Measurements from ENCODE around the gene GOLIM4.

Gene GOLIM4

DNA sequence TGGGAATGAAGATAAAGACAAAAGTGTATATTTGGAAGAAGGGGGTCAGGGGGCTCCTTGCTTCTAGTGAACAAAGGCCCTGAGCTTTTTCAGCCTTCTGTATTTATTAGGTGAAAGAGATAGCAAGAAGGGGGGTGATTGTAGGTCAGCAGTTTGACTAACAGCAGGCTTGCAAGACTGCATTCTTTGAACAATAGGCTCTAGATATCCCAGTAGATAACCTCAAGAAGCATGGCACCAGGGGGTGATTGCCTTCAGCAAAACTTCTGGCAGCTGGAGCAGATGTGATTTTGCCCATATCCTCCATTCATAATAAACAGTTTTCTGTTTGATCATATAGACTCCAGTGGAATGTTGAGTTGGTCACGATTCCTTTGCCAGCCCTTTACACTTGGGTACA is 31.7 kb upstream of the GOLIM4 start:
- DNase-seq (ENCODE audit: low read depth, low spot score): no peak
- Histone ChIP-seq H3K9ac (ENCODE audit: insufficient read length, low read depth) (no peak overlapping the region), H3K4me1 (ENCODE audit: insufficient read depth, insufficient read length) (no peaks in the 10 kb centered on the region), H3K4me3 (ENCODE audit: insufficient read length, low read depth) (no peak overlapping the region), H3K27me3 (ENCODE audit: insufficient read depth, insufficient read length) (no peaks in the 10 kb centered on the region), H3K36me3 (ENCODE audit: insufficient read depth, insufficient read length, low read length) (no peaks in the 10 kb centered on the region), H3K9me3 (ENCODE audit: insufficient read depth, low read length) (peaks cover 22% of the 10 kb centered on the region)
- TF ChIP-seq ZNF274 (IDR thresholded peaks at IDR 0.05; ENCODE audit: low read depth, low read length) (no peak), YY1 (IDR thresholded peaks at IDR 0.05; ENCODE audit: insufficient read depth, insufficient read length) (no peak), SUZ12 (IDR thresholded peaks at IDR 0.05; ENCODE audit: extremely low read depth, insufficient read depth, insufficient read length) (no peak)

DNA sequence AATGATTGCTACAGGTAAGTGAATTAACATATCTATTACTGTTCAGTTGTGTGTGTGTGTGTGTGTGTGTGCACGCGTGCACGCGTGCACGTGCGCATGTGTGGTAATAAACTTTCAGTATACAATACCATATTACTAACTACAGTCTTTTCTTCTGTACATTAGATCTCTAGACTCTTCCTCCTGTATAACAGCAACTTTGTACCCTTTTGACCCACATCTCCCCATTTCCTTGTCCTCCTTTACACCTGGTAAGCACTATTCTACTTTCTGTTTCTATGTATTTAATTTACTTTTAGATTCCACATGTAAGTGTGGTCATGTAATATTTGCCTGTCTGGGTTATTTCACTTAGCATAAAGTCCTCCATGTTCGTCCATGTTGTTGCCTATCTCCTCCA is 29.1 kb upstream of the GOLIM4 start:
- no peaks in the 10 kb centered on the region for H3K27me3 ChIP-seq (ENCODE audit: insufficient read depth, insufficient read length)
- peaks cover 22% of the 10 kb centered on the region for H3K9me3 ChIP-seq (ENCODE audit: insufficient read depth, low read length)
- DNase-seq (ENCODE audit: low read depth, low spot score): no peak
- no peak overlapping the region for H3K4me3 ChIP-seq (ENCODE audit: insufficient read length, low read depth)
- TF ChIP-seq SUZ12 (IDR thresholded peaks at IDR 0.05; ENCODE audit: extremely low read depth, insufficient read depth, insufficient read length) (no peak), ZNF274 (IDR thresholded peaks at IDR 0.05; ENCODE audit: low read depth, low read length) (no peak), YY1 (IDR thresholded peaks at IDR 0.05; ENCODE audit: insufficient read depth, insufficient read length) (no peak)
- no peaks in the 10 kb centered on the region for H3K4me1 ChIP-seq (ENCODE audit: insufficient read depth, insufficient read length)
- no peak overlapping the region for H3K9ac ChIP-seq (ENCODE audit: insufficient read length, low read depth)
- H3K36me3 ChIP-seq (ENCODE audit: insufficient read depth, insufficient read length, low read length): no peaks in the 10 kb centered on the region

- Histone ChIP-seq H3K4me3 (ENCODE audit: insufficient read length, low read depth) (no peak overlapping the region), H3K4me1 (ENCODE audit: insufficient read depth, insufficient read length) (no peaks in the 10 kb centered on the region), H3K9me3 (ENCODE audit: insufficient read depth, low read length) (peaks cover 22% of the 10 kb centered on the region), H3K27me3 (ENCODE audit: insufficient read depth, insufficient read length) (no peaks in the 10 kb centered on the region), H3K36me3 (ENCODE audit: insufficient read depth, insufficient read length, low read length) (no peaks in the 10 kb centered on the region), H3K9ac (ENCODE audit: insufficient read length, low read depth) (no peak overlapping the region)
- no peak for DNase-seq (ENCODE audit: low read depth, low spot score)
- TF ChIP-seq ZNF274 (IDR thresholded peaks at IDR 0.05; ENCODE audit: low read depth, low read length) (no peak), SUZ12 (IDR thresholded peaks at IDR 0.05; ENCODE audit: extremely low read depth, insufficient read depth, insufficient read length) (no peak), YY1 (IDR thresholded peaks at IDR 0.05; ENCODE audit: insufficient read depth, insufficient read length) (no peak)
These were observed 28.6 kb upstream of the GOLIM4 start for GRCh38 chr3:168124291-168124690.

DNA sequence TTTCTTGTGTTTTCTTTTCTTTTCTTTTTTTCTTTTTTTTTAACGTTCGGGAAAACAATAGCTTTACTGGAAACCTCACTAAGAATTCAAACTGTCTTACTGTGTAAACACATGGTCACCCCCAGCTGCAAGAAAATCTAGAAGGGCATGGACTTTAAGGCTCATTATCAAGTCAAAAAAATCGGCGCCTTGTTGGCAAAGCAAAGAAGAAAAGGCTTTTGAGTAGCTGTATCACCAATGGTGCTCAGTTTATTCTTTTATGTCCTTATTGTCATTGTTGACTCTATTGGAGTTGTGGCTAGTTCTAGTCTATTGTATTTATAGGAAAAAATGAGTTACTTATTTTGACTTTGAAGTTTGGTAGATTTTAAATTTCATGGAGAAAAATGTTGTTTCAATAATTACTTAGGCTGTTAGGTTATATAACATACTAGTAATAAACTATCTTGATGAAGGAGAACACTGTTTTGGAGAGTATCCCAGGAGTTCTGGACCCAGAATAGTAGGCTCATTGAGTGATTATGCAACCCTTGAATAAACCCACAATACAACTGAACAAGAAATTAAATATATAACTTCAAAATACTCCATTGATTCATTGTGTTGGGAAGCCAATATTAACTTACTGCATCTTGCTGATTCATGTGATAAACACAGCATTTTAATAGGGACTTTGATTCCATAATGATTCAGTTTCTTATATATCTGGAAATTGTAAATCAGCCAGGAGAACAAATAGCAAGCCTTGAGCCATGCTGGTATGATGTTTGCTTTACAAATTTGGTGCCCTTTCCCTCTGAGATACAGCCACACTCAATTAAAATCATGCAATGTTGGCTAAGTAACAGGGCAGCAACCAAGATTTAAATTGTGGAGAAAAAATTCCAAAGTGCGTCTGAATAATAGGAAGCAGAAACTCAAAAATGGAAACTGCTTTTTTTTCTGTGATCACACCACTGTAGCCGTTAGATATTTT is 27.8 kb upstream of the GOLIM4 start:
- no peaks in the 10 kb centered on the region for H3K36me3 ChIP-seq (ENCODE audit: insufficient read depth, insufficient read length, low read length)
- no peak overlapping the region for H3K4me3 ChIP-seq (ENCODE audit: insufficient read length, low read depth)
- no peaks in the 10 kb centered on the region for H3K27me3 ChIP-seq (ENCODE audit: insufficient read depth, insufficient read length)
- H3K9me3 ChIP-seq (ENCODE audit: insufficient read depth, low read length): peaks cover 21% of the 10 kb centered on the region
- DNase-seq (ENCODE audit: low read depth, low spot score): no peak
- no peak overlapping the region for H3K9ac ChIP-seq (ENCODE audit: insufficient read length, low read depth)
- no peak for TF ChIP-seq ZNF274 (IDR thresholded peaks at IDR 0.05; ENCODE audit: low read depth, low read length)
- TF ChIP-seq YY1 (IDR thresholded peaks at IDR 0.05; ENCODE audit: insufficient read depth, insufficient read length): no peak
- TF ChIP-seq SUZ12 (IDR thresholded peaks at IDR 0.05; ENCODE audit: extremely low read depth, insufficient read depth, insufficient read length): no peak
- H3K4me1 ChIP-seq (ENCODE audit: insufficient read depth, insufficient read length): no peaks in the 10 kb centered on the region

DNA sequence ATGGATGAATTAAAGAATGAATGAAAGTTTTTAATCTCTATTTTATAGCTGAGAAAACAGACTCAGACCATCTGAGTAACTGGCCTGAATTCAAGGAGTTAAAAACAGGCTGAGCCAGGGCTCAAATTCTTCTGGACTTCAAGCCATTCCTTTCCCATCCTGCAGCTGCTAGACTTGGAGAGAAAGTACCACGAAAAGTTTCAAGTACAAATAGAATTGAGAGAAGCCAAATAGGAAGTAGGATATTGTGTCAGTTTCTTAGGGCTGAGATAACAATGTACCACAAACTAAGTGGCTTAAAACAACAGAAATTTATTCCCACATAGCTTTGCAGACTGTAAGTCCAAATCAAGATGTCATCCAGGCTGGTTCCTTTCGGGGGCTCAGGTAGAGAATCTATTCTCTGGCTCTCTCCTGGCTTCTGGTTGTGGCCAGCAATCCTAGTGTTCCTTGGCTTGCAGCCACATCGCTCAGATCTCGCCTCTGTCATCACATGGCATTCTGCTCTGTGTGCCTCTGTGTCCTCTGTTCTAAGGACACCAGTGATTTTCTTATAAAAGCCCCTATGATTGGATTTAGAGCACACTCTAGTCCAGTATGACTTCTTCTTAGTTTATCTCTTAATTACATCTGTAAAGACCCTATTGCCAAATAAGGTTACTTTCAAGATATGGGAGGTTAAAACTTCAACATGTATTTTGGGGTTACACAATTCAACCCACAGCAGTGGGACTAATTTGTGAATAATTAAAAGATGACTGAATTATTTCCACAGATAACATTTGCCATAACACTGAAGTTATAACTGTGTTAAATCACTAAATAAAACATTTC is 25.7 kb upstream of the GOLIM4 start:
- no peak for DNase-seq (ENCODE audit: low read depth, low spot score)
- H3K9me3 ChIP-seq (ENCODE audit: insufficient read depth, low read length): 0 out of 2 replicates have a peak, but pooled peaks cover under 1% of the 10 kb centered on the region
- no peak overlapping the region for H3K9ac ChIP-seq (ENCODE audit: insufficient read length, low read depth)
- no peaks in the 10 kb centered on the region for H3K4me1 ChIP-seq (ENCODE audit: insufficient read depth, insufficient read length)
- H3K36me3 ChIP-seq (ENCODE audit: insufficient read depth, insufficient read length, low read length): no peaks in the 10 kb centered on the region
- TF ChIP-seq YY1 (IDR thresholded peaks at IDR 0.05; ENCODE audit: insufficient read depth, insufficient read length): no peak
- no peaks in the 10 kb centered on the region for H3K27me3 ChIP-seq (ENCODE audit: insufficient read depth, insufficient read length)
- no peak overlapping the region for H3K4me3 ChIP-seq (ENCODE audit: insufficient read length, low read depth)

- DNase-seq (ENCODE audit: low read depth, low spot score): no peak
These were observed 22.2 kb upstream of the GOLIM4 start for GRCh38 chr3:168117853-168118313.

DNA sequence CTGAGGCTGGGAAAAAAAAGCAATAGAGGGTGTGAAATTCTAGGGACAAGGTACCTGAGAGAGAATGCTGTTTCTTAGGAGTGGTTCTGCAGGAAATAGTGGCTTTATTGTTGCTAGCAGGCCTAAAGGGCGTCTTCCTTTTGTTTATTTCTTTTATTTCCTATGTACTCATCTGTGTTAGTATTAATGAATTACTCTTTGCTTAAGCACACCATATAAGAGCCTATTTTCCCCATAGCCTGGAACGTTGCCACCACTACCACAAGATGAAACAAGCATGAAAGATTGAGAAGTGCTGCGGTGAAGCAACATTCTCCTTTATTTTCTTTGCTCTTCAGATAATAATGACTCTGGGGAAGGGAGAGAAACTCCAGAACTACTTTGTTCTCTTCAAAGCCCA is 21.3 kb upstream of the GOLIM4 start:
- no peak overlapping the region for H3K9ac ChIP-seq (ENCODE audit: insufficient read length, low read depth)
- H3K36me3 ChIP-seq (ENCODE audit: insufficient read depth, insufficient read length, low read length): no peaks in the 10 kb centered on the region
- H3K4me3 ChIP-seq (ENCODE audit: insufficient read length, low read depth): no peak overlapping the region
- no peaks in the 10 kb centered on the region for H3K27me3 ChIP-seq (ENCODE audit: insufficient read depth, insufficient read length)
- H3K9me3 ChIP-seq (ENCODE audit: insufficient read depth, low read length): no peaks in the 10 kb centered on the region
- TF ChIP-seq SUZ12 (IDR thresholded peaks at IDR 0.05; ENCODE audit: extremely low read depth, insufficient read depth, insufficient read length): no peak
- TF ChIP-seq YY1 (IDR thresholded peaks at IDR 0.05; ENCODE audit: insufficient read depth, insufficient read length): no peak
- TF ChIP-seq ZNF274 (IDR thresholded peaks at IDR 0.05; ENCODE audit: low read depth, low read length): no peak
- H3K4me1 ChIP-seq (ENCODE audit: insufficient read depth, insufficient read length): no peaks in the 10 kb centered on the region
- no peak for DNase-seq (ENCODE audit: low read depth, low spot score)

More at GRCh38 chr3:168117853-168118313, 22.2 kb upstream of the GOLIM4 start:
- H3K4me1 ChIP-seq (ENCODE audit: insufficient read depth, insufficient read length): no peaks in the 10 kb centered on the region
- H3K9ac ChIP-seq (ENCODE audit: insufficient read length, low read depth): no peak overlapping the region
- no peaks in the 10 kb centered on the region for H3K36me3 ChIP-seq (ENCODE audit: insufficient read depth, insufficient read length, low read length)
- no peaks in the 10 kb centered on the region for H3K9me3 ChIP-seq (ENCODE audit: insufficient read depth, low read length)
- no peak for TF ChIP-seq SUZ12 (IDR thresholded peaks at IDR 0.05; ENCODE audit: extremely low read depth, insufficient read depth, insufficient read length)
- TF ChIP-seq ZNF274 (IDR thresholded peaks at IDR 0.05; ENCODE audit: low read depth, low read length): no peak
- no peak for TF ChIP-seq YY1 (IDR thresholded peaks at IDR 0.05; ENCODE audit: insufficient read depth, insufficient read length)
- no peak overlapping the region for H3K4me3 ChIP-seq (ENCODE audit: insufficient read length, low read depth)
- H3K27me3 ChIP-seq (ENCODE audit: insufficient read depth, insufficient read length): no peaks in the 10 kb centered on the region

All from NT2/D1 (cell line).